Retinal pigment epithelial cell (primary cell): ENCODE measurements around the gene FGF14.

Experiments used
- DNase-seq: peaks from one replicate; pipeline ENCODE4 v3.0.0-alpha.2; 2010; ENCODE audit warnings: low read depth
- H3K4me3 ChIP-seq: 2 replicates; pipeline ENCODE4 v1.5.1; 2011; ENCODE audit warnings: mild to moderate bottlenecking, low read length, control low read depth, moderate library complexity
- TF ChIP-seq, protein P1 (sequence below): conservative IDR thresholded peaks from 2 replicates; pipeline ENCODE4 v1.5.1; 2011; ENCODE audit warnings: low read depth, low read length, control low read depth, inconsistent platforms

Gene FGF14

GRCh38 chr13:101752432-101752831 lies 649.4 kb downstream of the FGF14 start:
- DNase-seq = no peak
- TF ChIP-seq, protein P1, sequence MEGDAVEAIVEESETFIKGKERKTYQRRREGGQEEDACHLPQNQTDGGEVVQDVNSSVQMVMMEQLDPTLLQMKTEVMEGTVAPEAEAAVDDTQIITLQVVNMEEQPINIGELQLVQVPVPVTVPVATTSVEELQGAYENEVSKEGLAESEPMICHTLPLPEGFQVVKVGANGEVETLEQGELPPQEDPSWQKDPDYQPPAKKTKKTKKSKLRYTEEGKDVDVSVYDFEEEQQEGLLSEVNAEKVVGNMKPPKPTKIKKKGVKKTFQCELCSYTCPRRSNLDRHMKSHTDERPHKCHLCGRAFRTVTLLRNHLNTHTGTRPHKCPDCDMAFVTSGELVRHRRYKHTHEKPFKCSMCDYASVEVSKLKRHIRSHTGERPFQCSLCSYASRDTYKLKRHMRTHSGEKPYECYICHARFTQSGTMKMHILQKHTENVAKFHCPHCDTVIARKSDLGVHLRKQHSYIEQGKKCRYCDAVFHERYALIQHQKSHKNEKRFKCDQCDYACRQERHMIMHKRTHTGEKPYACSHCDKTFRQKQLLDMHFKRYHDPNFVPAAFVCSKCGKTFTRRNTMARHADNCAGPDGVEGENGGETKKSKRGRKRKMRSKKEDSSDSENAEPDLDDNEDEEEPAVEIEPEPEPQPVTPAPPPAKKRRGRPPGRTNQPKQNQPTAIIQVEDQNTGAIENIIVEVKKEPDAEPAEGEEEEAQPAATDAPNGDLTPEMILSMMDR = no peak
- no peak overlapping the region for H3K4me3 ChIP-seq

- DNase-seq = peak; percentile 85
- TF ChIP-seq, protein P1 = no peak
- H3K4me3 ChIP-seq = no peak overlapping the region
Measured at GRCh38 chr13:101751488-101751887, 650.4 kb downstream of the FGF14 start.

DNA sequence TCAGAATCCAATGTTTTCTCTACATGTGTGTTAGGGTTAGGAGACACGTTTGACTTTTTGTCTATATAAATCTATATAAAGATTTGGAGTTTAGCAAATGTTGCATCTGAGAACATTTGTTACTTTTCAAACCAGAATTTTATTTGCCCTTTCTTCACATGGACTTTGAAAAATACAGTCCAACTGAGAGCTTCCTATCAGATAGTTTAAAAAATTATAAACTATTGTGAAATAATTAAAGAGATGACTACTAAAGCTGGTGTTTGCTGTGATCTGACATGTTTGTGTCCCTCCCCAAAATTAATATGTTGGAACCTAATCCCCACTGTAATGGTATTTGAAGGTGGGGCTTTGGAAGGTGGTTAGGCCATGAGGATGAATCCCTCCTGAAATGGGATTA lies 652.3 kb downstream of the FGF14 start:
- DNase-seq = no peak
- H3K4me3 ChIP-seq = no peak overlapping the region
- TF ChIP-seq, protein P1 = no peak

DNA sequence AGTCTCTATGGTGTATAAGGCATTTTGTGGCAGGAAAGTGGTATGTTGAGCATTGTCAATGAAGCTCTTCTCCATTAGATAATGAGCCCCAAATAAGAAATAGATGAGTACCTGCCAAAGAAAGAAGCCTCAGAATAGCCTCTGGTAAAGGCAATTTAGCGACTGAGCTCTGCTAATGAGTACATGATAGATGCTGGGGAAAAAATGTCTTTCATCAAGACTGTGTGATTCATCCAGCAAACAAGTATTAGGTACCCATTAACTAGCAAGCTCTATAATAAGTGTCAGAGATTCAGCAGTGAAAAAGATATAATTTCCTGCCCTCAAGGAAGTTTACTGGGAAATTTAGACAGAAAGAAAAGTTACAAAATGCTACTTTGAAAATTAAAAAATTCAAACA lies 654.8 kb downstream of the FGF14 start:
- H3K4me3 ChIP-seq = no peak overlapping the region
- TF ChIP-seq, protein P1 = no peak
- DNase-seq = no peak

GRCh38 chr13:101746513-101746912 lies 655.3 kb downstream of the FGF14 start:
- DNase-seq = no peak
- no peak overlapping the region for H3K4me3 ChIP-seq
- TF ChIP-seq, protein P1 = no peak

- TF ChIP-seq, protein P1 = no peak
- H3K4me3 ChIP-seq = no peak overlapping the region
- DNase-seq = no peak
Measured at GRCh38 chr13:101739382-101740178, 662.3 kb downstream of the FGF14 start.

GRCh38 chr13:101738336-101738735 lies 663.5 kb downstream of the FGF14 start:
- TF ChIP-seq, protein P1 = no peak
- no peak for DNase-seq
- H3K4me3 ChIP-seq = no peak overlapping the region
